K562 (cell line): ENCODE results near the gene TMEM266.

Experiments used
- FOXK2 ChIP-seq, 2 experiments: fragments of 450-650 bp; IDR thresholded peaks in 1 of 2; conservative IDR thresholded peaks in 1 of 2; 2 replicates each; pipeline ENCODE4 v1.6.1; 2016; ENCODE audit warnings: low read depth in 2 of 2, mild to moderate bottlenecking in 1 of 2
- JUN ChIP-seq, 2 experiments: sonication (generic) in 1 of 2; formaldehyde crosslinking in 1 of 2; IDR thresholded peaks; 2 replicates each; pipeline versions ENCODE4 v1.6.1 to v1.8.0; 2012 to 2022; ENCODE audit warnings: borderline replicate concordance in 2 of 2, mild to moderate bottlenecking in 2 of 2, improper control_type of control experiment in 1 of 2, low read depth in 1 of 2, low read length in 1 of 2, missing genetic modification reagents in 1 of 2
- RAD21 ChIP-seq, 2 experiments: fragments of 250-450 bp in 1 of 2; fragments of 450-650 bp in 1 of 2; sonication (Bioruptor Pico) in 1 of 2; formaldehyde crosslinking in 1 of 2; IDR thresholded peaks in 1 of 2; conservative IDR thresholded peaks in 1 of 2; 2 replicates each; pipeline versions ENCODE4 v1.4.0 to v1.8.0; 2020 to 2022; ENCODE audit warnings: mild to moderate bottlenecking in 2 of 2, moderate library complexity in 1 of 2
- SRF ChIP-seq, 2 experiments: fragments of 250-450, 450-650 bp in 1 of 2; sonication (Bioruptor Pico) in 1 of 2; sonication (generic) in 1 of 2; formaldehyde crosslinking; IDR thresholded peaks; 2 replicates each; pipeline versions ENCODE4 v1.5.0 to v1.5.1; 2020 to 2022; ENCODE audit warnings: mild to moderate bottlenecking in 1 of 2, missing genetic modification reagents in 1 of 2
- TRIM24 ChIP-seq, 2 experiments: fragments of 450-650 bp; IDR thresholded peaks; 2 replicates each; pipeline ENCODE4 v1.6.1; 2016
- TF ChIP-seq, protein P1 (sequence below): sonication (generic); formaldehyde crosslinking; IDR thresholded peaks from 2 replicates; pipeline ENCODE4 v1.9.0; 2022; ENCODE audit warnings: mild to moderate bottlenecking, missing genetic modification reagents
- TF ChIP-seq, protein P2 (sequence below), 3 experiments: IDR thresholded peaks in 2 of 3; conservative IDR thresholded peaks in 1 of 3; 2 replicates each; pipeline ENCODE4 v1.5.1; 2011 to 2012; ENCODE audit warnings: low read length in 3 of 3, mild to moderate bottlenecking in 3 of 3, control low read depth in 2 of 3, improper control_type of control experiment in 1 of 3, inconsistent platforms in 1 of 3, low read depth in 1 of 3, mixed read lengths in 1 of 3, moderate library complexity in 1 of 3; ENCODE audit not compliant: insufficient read depth in 2 of 3

DNA sequence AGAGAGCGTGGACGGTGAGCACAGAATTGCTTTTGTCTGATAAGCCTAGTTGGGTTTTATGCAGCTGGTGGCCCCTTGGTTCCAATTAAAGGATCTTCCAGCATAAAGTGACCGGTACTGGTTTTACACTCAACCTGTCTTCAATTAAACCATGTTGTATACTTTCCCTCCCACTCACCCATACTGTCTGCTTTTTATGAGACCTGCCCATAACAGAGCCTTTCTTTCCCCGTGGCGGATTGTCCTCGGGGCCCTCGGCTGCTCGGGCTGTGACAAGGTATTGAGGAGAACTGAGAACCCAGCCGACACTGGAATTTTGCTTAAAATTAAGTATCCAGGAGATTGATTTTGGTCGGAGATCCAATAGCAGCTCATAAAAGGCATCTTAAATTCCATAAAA is 98.4 kb downstream of the TMEM266 start:
- TF ChIP-seq, protein P1, sequence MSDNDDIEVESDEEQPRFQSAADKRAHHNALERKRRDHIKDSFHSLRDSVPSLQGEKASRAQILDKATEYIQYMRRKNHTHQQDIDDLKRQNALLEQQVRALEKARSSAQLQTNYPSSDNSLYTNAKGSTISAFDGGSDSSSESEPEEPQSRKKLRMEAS, result no peak
- TF ChIP-seq SRF (CRISPR knock-in tag; IDR thresholded peaks at IDR 0.05) (no peak), RAD21 (CRISPR knock-in tag; conservative IDR thresholded peaks at IDR 0.05 in 1 of 2, IDR thresholded peaks at IDR 0.05 in 1 of 2) (no peak), FOXK2 (conservative IDR thresholded peaks at IDR 0.05 in 1 of 2, IDR thresholded peaks at IDR 0.05 in 1 of 2; ENCODE audit: low read depth in 2 of 2) (no peak), JUN (IDR thresholded peaks at IDR 0.05; ENCODE audit: borderline replicate concordance, low read depth, low read length) (no peak), JUN (CRISPR knock-in tag; IDR thresholded peaks at IDR 0.05; ENCODE audit: borderline replicate concordance) (no peak), TRIM24 (IDR thresholded peaks at IDR 0.05) (no peak)
- TF ChIP-seq, protein P2, sequence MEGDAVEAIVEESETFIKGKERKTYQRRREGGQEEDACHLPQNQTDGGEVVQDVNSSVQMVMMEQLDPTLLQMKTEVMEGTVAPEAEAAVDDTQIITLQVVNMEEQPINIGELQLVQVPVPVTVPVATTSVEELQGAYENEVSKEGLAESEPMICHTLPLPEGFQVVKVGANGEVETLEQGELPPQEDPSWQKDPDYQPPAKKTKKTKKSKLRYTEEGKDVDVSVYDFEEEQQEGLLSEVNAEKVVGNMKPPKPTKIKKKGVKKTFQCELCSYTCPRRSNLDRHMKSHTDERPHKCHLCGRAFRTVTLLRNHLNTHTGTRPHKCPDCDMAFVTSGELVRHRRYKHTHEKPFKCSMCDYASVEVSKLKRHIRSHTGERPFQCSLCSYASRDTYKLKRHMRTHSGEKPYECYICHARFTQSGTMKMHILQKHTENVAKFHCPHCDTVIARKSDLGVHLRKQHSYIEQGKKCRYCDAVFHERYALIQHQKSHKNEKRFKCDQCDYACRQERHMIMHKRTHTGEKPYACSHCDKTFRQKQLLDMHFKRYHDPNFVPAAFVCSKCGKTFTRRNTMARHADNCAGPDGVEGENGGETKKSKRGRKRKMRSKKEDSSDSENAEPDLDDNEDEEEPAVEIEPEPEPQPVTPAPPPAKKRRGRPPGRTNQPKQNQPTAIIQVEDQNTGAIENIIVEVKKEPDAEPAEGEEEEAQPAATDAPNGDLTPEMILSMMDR (IDR thresholded peaks at IDR 0.05 in 2 of 3, conservative IDR thresholded peaks at IDR 0.05 in 1 of 3; ENCODE audit: insufficient read depth in 2 of 3, low read depth in 1 of 3, low read length in 3 of 3), result no peak
